T-helper 22 cell (primary cell): ENCODE data around the gene ESRRA.

Source experiments
- DNase-seq: peaks from one replicate; pipeline ENCODE4 v3.0.0-alpha.2; 2020; ENCODE audit warnings: low read depth

ESRRA gene

DNA sequence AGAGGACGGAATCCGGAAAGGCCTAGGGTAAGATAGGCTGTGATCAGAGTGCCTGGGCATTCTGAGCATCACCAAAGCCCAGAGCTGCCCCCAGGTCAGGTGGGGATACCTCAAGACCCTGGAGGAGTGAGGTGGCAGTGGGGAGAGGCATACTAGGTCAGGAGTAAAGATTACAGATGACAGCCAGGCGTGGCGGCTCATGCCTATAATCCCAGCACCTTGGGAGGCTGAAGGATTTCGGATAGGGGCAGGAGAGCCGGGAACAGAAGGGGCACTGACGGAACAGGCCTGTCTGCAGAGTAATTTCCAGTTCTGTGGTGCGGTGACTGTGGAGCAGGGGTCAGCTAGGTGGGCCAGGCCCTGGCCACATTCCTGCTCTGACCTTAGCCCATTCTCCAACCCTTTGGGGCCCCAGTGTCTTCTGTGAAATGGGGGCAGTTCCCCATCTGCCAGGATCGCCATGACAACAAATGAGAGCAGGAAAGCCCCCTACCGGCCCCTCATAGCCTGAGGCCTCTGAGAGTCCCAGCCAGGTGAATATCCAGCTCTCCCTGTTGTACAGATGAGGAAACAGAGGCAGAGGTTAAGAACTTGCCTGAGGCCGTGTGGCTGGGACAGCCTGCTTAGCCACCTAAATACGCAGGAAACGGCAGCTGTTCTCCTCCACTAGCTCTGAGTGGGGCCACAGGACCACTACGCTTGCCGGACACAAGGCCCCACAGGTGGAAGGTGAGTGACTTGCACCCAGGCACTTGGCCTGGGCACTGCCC, 30.1 kb upstream of the ESRRA start:
- DNase-seq, result no peak

DNA sequence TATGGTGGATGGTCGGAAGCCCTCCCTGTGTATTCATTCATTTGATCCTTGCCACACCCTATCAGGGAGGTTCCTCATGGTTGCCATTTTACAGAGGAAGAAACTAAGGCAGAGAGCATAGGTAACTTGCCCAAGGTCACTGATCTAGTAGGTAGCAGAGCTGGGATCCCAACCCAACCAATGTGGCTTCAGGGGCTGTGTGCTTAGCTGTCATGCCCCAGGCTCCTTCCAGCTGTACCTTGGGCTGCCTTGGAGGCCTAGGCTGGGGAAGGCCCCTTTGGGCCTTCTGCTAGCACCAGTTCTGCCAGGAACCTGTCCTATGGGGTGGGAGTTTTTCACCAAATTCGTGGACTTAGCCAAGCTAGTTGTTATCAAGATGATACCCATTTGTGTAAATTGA, 29.5 kb upstream of the ESRRA start:
- DNase-seq, result no peak

DNA sequence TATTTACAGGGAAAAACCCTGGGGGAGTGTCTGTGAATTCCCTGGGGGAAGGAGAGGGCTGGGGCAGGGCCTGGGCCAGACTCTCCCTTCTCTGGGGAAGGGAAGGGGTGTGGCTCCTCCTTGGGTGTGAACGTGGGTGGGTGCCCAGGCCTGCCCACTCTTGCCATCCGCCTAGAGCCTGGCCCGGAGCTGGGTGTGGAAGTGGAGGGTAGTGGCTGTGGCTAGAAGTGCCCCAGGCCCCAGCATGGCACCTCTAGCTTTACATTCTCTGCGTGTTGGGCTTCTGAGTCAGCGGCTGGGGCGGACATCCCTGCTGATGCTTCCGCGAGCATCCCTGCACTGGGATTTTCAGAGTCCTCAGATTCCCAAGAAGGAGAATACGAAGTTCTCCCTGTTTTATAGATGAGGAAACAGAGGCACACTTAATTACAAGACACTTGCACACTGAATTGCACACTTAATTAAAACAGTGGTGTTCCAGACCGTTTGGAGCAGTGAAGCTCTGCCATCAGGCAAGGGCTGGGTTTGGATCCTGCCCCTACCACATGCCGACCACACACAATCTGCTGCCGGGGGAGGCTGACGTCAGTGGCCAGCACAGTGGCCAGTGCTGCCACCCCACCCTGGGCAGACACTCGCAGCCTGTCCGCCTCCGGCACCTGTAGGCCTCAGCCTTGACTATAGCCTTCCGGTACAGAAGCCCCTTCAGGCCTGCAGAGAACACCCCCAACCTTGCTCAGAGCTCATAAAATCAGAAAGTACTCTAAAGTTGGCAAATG, 28.5 kb upstream of the ESRRA start:
- DNase-seq, result no peak

DNA sequence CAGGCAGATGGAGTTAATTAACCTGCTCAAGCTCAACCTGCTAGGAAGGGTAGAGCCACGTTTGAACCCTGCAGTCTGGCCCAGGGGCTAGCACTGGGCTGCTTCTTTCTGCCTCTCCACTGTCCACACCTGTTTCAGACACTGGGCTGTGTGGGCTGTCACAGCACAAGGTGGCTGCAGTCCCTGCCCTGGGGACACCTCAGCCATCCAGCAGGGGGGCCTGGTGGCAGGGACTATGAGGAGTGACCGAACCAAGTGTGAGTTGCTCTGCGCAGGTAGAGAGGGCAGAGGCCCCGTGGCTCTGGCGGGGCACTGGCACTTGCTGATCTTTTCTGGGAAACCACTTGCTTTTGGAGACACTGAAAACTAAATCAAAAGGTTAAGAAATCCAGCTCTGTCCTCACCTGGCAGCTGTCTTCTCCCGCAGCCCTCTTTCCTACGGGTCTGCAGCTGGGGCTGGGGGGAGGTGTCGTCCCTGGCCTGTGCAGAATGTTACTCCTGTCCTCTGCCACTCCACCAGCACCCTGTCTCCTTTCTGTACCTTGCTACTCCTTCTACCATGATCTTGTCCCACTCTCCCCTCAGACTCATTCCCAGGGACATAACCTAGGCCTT, 26.6 kb upstream of the ESRRA start:
- DNase-seq, result no peak

- no peak for DNase-seq
Observed at GRCh38 chr11:64281957-64282770, 23.2 kb upstream of the ESRRA start.

GRCh38 chr11:64283092-64283491, 22.2 kb upstream of the ESRRA start:
- no peak for DNase-seq

GRCh38 chr11:64284048-64284961, 21.0 kb upstream of the ESRRA start, which contains the start of gene BAD:
TSS of gene BAD (minus strand) at chr11:64284665. CDS start at chr11:64284368, 297 bp downstream.
- DNase-seq, result peak; percentile 91

DNA sequence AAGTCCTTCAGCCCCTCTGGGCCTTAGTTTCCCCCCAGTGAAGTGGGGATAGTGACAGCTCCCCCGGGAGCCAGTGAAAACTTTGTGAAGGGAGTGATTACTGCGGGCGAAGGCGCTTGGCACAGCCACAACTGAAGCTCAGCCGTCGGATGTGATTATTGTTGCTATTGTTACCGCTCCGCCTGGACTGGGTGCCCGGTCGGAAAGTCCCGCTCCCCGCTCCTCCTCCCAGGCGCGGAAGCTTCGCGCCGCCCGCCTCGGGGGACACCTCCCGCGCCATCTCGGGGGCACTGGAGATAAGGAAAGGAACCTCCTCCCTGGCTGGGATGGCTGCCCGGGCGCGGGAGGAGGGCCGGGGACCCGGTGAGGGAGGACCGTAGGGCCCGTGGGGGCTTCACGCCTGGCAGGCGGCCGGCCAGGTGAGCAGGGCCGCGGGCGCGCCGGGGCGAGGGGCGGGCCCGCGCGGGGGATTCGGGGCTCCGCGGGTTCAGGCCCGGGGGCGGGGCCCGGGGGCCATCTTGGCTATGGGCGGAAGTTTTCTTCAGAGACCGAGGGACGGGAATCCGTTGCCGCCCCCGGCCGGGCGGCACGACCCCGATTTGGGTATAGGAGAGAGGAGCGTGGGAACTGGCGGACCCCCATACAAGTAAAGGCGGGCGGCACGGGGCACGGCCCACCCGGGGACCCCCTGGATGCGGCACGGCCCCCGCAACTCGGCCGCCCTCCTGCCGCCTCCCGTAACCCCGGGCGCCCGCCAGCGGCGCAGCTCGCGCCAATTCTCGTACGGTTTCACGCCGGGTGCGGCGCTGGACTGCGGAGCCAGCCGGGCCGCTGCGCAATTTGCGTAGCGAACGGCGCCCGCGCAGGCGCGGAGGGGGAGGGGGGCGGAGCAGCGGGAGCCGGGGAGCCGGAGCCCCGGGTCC, 20.1 kb upstream of the ESRRA start, which contains the start of gene GPR137:
Gene GPR137 (plus strand): TSS at position 887 of the 923 bp plus-strand sequence. CDS start 677 bp downstream, outside the sequence.
- peak; percentile 82 for DNase-seq

DNA sequence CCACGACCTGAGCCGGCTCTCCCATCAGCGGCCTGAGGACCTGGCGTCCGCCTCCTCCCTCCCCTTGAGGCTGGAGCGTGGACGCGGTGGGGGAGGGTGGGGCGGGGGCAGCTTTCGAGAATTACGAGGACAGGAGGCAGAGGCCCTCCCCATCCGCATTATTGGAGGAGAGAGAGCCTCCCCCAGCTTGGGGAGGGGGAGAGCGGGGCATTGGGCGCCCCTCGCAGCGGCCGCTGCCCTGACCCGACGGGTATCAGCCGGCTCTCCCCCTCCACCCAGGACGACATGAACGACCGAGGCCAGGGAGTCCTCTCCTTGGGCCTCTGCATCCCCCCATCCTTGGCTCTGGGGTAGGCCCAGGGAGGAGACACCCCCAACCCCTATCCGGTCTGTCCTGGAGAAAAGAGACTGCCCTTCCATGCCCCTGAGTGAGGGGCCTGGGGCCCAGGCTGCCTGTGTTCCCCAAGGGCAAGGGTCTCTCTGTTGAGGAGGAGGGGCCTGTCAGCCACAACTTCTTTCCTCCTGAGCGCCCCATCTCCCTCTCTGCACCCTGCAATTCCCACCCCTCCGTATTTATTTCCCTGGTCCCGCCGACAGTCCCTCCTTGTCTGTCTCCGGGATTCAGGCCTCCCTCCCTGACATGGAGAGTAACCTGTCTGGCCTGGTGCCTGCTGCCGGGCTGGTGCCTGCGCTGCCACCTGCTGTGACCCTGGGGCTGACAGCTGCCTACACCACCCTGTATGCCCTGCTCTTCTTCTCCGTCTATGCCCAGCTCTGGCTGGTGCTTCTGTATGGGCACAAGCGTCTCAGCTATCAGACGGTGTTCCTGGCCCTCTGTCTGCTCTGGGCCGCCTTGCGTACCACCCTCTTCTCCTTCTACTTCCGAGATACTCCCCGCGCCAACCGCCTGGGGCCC, 19.2 kb upstream of the ESRRA start:
- DNase-seq, result no peak

GRCh38 chr11:64286801-64287159, 18.5 kb upstream of the ESRRA start:
- DNase-seq, result no peak

DNA sequence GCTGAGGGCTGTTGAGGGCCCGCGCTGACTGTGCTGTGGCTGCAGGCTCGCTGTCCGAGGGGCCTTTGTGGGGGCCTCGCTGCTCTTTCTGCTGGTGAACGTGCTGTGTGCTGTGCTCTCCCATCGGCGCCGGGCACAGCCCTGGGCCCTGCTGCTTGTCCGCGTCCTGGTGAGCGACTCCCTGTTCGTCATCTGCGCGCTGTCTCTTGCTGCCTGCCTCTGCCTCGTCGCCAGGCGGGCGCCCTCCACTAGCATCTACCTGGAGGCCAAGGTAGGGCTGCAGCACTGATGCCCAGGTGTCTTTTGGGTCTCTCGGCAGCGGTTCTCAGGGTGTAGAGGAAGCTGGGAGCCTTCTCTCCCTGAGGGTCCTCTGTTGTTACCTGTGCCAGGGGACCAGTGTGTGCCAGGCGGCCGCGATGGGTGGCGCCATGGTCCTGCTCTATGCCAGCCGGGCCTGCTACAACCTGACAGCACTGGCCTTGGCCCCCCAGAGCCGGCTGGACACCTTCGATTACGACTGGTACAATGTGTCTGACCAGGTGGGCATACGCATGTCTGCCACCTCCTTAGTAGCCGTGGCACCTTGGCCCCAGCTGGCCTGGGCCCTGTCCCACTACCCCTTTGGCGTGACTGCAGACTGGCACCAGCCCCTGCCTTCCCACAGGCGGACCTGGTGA, 17.5 kb upstream of the ESRRA start:
- no peak for DNase-seq

- no peak for DNase-seq
Observed at GRCh38 chr11:64288353-64288750, 17.0 kb upstream of the ESRRA start.

DNA sequence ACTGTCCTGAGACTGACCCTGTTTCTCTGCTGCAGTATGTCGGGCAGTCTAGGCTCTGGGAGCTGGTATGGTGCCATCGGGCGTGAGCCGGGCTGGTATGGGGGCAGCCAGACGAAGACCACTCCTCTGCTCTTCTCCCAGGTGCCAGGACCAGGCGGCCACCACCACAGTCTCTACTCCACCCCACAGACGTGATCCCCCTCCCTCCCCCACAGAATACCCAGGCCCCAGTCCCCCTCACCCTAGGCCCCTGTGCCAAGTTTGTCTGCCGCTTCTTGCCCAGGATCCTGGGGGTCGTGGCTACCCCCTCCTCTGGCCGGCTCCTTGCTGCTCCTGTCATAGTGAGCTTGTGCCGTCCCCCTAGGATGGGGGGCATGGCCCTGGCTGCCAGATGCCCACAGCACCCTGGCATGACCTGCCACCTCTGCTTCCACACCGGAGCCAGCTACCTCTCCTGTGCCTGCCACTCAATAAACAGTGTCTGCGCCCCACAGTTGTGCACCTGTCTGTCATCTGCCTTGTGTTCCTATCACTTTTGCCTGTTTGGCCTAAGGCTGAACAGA, 16.2 kb upstream of the ESRRA start:
- DNase-seq, result no peak

DNA sequence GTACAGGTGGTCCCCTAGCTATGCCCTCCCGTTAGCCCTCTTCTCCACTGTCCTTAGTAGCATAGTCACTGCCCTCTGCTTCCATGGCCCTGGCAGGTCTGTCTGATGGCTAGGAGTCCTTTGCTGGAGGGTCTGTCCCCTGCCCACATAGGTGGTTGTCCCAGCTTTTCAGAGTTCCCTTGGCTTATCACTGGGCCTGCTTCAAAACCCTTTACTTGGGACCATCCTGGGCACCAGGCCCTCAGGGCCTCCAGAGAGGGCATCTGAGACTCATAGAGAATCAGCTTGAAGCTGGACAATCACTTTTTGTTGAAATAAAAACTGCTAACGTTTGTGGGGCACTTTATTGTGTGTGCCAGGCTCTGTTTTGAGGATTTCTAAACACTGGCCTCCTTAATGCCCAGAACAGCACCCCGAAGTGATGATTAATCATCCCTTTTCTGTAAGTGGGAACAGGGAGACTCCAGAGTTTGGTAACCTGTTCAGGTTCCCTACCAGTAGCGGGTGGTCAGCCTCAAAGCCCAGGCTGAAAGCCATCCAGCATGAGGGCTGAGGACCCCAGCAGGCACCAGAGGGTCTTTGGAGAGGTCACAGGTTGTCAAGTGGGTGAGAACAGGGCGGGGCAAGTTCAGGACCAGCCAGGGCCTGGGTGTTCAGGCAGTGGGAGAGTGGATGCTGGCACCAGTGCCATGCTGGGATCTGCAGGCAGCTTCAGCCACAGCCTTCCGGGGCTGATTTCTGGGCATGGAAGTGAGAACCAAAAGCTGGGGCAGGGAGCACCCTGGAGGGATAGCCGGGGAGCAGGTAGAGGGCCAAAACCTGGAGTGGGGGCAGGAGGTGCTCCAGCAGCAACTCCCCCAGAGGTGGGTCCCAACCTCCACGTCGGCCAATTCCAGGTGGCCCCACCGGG, 14.7 kb upstream of the ESRRA start:
- DNase-seq, result no peak

DNA sequence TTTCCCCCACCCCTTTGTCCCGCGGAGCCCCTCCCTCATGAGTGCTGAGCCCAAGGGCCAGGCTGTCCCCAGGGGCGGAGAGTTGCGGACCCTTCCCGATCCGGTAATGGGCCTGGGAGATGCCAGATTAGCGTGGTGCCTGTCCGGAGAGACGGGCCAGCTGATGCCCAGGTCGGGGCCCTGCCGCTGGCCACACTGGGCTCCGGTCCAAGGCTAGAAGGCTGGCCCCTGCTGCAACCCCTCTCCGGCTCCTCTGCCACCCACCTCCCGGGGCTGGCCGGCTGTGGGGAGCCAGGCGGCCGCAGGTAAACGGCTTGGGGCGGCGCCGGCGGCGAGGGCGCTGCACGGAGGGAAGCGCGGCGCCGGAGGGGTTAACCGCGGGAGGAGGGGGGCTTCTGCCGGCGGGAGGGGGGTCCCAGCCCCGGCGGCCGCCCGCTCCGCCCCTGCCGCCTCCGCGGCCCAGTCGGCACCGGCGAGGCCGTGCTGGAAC, 14.0 kb upstream of the ESRRA start, which contains the start of gene KCNK4:
Gene KCNK4 (plus strand): TSS at position 41 of the 490 bp plus-strand sequence. CDS start 1,717 bp downstream, outside the sequence.
- no peak for DNase-seq

DNA sequence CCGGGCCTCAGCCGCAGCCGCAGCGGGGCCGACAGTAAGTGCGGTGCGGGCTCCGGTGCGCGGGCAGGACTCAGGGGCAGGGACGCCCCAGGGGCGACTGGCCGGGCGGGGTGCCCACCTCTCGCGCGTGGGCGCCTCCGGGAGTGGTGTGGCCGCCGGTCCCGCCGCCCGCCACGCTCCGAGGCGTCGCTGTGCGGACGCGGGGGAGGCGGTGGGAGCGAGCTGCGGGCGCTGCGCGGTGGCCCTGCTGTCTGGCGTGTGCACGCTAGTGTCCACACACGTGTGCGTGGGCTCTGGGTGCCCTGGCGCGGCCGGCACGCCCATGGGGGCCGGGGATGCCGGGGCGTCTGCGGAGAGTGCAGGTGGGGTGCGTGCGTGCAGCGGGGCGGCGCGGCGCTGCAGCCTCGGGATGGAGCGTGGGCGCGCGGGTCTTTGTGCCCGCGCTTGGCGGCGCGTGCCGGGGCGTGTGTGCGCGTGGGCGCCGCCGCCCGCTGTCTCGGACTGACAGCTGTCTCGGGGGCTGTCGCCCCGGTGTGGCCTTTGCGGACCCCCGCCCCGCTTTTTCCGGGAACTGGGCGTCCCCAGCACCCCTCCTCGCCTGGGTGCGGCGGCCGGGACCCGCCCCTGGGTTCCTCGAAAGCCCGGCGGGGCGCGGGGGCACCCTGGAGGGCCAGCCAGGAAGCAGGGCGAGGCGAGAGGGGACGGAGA, 13.4 kb upstream of the ESRRA start:
- no peak for DNase-seq
